IMR-90 (cell line): Measurements from ENCODE around the gene PRSS58.

Experiments used
- BHLHE40 ChIP-seq: fragments of 150-350 bp; IDR thresholded peaks from 2 replicates; pipeline ENCODE4 v1.6.1; 2016; ENCODE audit warnings: mild to moderate bottlenecking, low read depth, low read length
- CEBPB ChIP-seq: IDR thresholded peaks from 2 replicates; pipeline ENCODE4 v1.6.1; 2012; ENCODE audit warnings: low read depth, low read length, improper control_type of control experiment
- CHD1 ChIP-seq: IDR thresholded peaks from 2 replicates; pipeline ENCODE4 v1.6.1; 2012; ENCODE audit warnings: low read depth, low read length, improper control_type of control experiment
- ELK1 ChIP-seq: fragments of 150-350 bp; IDR thresholded peaks from 2 replicates; pipeline ENCODE4 v1.6.1; 2016; ENCODE audit warnings: low read depth, mild to moderate bottlenecking, low read length, moderate library complexity, borderline replicate concordance
- FOS ChIP-seq: fragments of 150-350 bp; IDR thresholded peaks from 2 replicates; pipeline ENCODE4 v1.6.1; 2016; ENCODE audit warnings: low read depth, low read length
- MAFK ChIP-seq: IDR thresholded peaks from 2 replicates; pipeline ENCODE4 v1.6.1; 2012; ENCODE audit warnings: low read depth, low read length, improper control_type of control experiment
- MAZ ChIP-seq: IDR thresholded peaks from 2 replicates; pipeline ENCODE4 v1.6.1; 2012; ENCODE audit warnings: low read depth, mild to moderate bottlenecking, low read length, improper control_type of control experiment, moderate library complexity, borderline replicate concordance
- POLR2A ChIP-seq: IDR thresholded peaks from 2 replicates; pipeline ENCODE4 v1.6.1; 2012; ENCODE audit warnings: mild to moderate bottlenecking, low read depth, low read length
- RAD21 ChIP-seq: IDR thresholded peaks from 2 replicates; pipeline ENCODE4 v1.6.1; 2012; ENCODE audit warnings: low read length, improper control_type of control experiment
- RCOR1 ChIP-seq: IDR thresholded peaks from 2 replicates; pipeline ENCODE4 v1.6.1; 2012; ENCODE audit warnings: mild to moderate bottlenecking, low read length, improper control_type of control experiment; ENCODE audit not compliant: insufficient replicate concordance
- RFX5 ChIP-seq: IDR thresholded peaks from 2 replicates; pipeline ENCODE4 v1.8.0; 2012; ENCODE audit warnings: low read depth, mild to moderate bottlenecking, low read length, moderate library complexity
- USF2 ChIP-seq: fragments of 150-350 bp; IDR thresholded peaks from 2 replicates; pipeline ENCODE4 v1.6.1; 2017; ENCODE audit warnings: mild to moderate bottlenecking, antibody characterized with exemption, low read length, low read depth
- TF ChIP-seq, protein P1 (sequence below): conservative IDR thresholded peaks from 2 replicates; pipeline ENCODE4 v1.5.1; 2012; ENCODE audit warnings: mild to moderate bottlenecking, low read depth, low read length, improper control_type of control experiment

DNA sequence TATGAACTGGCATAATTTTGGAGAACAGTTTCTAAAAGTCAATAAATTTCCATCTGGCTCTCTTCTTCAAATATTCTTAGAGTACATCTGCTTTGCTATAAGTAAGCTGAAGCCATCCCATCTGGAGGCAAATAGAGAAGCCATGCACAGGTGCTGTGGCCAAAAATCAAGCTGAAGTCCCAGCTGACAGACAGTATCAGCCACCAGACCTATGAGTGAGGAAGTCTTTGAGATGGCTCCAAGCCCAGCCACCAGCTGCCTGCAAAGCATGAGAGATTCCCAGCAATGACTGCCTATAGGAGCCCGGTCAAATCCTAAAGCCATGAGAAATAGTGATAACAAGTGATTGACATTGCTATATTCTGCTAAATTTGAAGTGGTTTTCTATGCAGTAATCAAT is 21.7 kb upstream of the PRSS58 start:
- TF ChIP-seq, protein P1, sequence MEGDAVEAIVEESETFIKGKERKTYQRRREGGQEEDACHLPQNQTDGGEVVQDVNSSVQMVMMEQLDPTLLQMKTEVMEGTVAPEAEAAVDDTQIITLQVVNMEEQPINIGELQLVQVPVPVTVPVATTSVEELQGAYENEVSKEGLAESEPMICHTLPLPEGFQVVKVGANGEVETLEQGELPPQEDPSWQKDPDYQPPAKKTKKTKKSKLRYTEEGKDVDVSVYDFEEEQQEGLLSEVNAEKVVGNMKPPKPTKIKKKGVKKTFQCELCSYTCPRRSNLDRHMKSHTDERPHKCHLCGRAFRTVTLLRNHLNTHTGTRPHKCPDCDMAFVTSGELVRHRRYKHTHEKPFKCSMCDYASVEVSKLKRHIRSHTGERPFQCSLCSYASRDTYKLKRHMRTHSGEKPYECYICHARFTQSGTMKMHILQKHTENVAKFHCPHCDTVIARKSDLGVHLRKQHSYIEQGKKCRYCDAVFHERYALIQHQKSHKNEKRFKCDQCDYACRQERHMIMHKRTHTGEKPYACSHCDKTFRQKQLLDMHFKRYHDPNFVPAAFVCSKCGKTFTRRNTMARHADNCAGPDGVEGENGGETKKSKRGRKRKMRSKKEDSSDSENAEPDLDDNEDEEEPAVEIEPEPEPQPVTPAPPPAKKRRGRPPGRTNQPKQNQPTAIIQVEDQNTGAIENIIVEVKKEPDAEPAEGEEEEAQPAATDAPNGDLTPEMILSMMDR = no peak
- TF ChIP-seq CHD1 (no peak), RCOR1 (no peak), RAD21 (no peak), FOS (no peak), RFX5 (no peak), USF2 (no peak), BHLHE40 (no peak), MAFK (no peak), POLR2A (no peak), MAZ (no peak), CEBPB (no peak), ELK1 (no peak)
